Caco-2 (cell line): Measurements from ENCODE around the gene CHST7. TPM values are rescaled to one million over a fixed set of nuclear protein-coding genes. Genes with fewer than 3 reads are reported as not detected.
A peak's percentile ranks its signal among the peaks of the same experiment; 100 is the strongest.

ENCODE experiments used
- BruUV-seq: library from RNA; stranded (reverse); fragments of 400-500 nt; replicated peaks from 2 replicates; lab custom pipeline; 2021; lab: Mats Ljungman, UMichigan
- CTCF ChIA-PET: fragments of 300-600 bp; sonication (Branson Sonifier 250); formaldehyde crosslinking; loops from one replicate; lab custom pipeline; 2022; ENCODE audit warnings: antibody characterized with exemption; lab: Charles Lee
- POLR2A ChIA-PET: fragments of 300-600 bp; sonication (Branson Sonifier 250); formaldehyde crosslinking; loops from one replicate; lab custom pipeline; 2022; ENCODE audit warnings: antibody characterized with exemption; lab: Charles Lee
- DNase-seq, 2 experiments: peaks; one replicate each; pipeline versions ENCODE4 v3.0.0 to v3.0.0-alpha.2; 2020 to 2022
- H3K27me3 ChIP-seq: replicated peaks from 2 replicates; pipeline ENCODE4 v1.6.0; 2011; ENCODE audit warnings: low read length; ENCODE audit not compliant: control insufficient read depth, insufficient read depth
- H3K36me3 ChIP-seq: 2 replicates; pipeline ENCODE4 v1.5.1; 2011; ENCODE audit warnings: low read length; ENCODE audit not compliant: control insufficient read depth, insufficient read depth
- H3K4me1 ChIP-seq: fragments of 250-450 bp; sonication (Bioruptor Pico); 2 replicates; pipeline ENCODE4 v1.5.1; 2020; ENCODE audit warnings: mild to moderate bottlenecking
- H3K4me3 ChIP-seq: 2 replicates; pipeline ENCODE4 v1.5.1; 2011; ENCODE audit warnings: low read depth, mild to moderate bottlenecking, control low read depth, low read length
- H3K9me3 ChIP-seq: fragments of 250-450 bp; sonication (Bioruptor Pico); 2 replicates; pipeline ENCODE4 v1.5.1; 2020; ENCODE audit warnings: mild to moderate bottlenecking, moderate library complexity
- H3K27ac Mint-ChIP-seq: one replicate; pipeline ENCODE4 v1.8.0; 2022; ENCODE audit warnings: mixed read lengths; ENCODE audit not compliant: unreplicated experiment
- H3K27me3 Mint-ChIP-seq: one replicate; pipeline ENCODE4 v1.8.0; 2022; ENCODE audit warnings: mixed read lengths; ENCODE audit not compliant: insufficient read depth, unreplicated experiment
- H3K36me3 Mint-ChIP-seq: one replicate; pipeline ENCODE4 v1.8.0; 2022; ENCODE audit warnings: mild to moderate bottlenecking, mixed read lengths; ENCODE audit not compliant: insufficient read depth, unreplicated experiment
- H3K4me1 Mint-ChIP-seq: one replicate; pipeline ENCODE4 v1.8.0; 2022; ENCODE audit warnings: low read depth, mixed read lengths; ENCODE audit not compliant: unreplicated experiment
- H3K4me3 Mint-ChIP-seq: one replicate; pipeline ENCODE4 v1.8.0; 2022; ENCODE audit warnings: mild to moderate bottlenecking, moderate library complexity, mixed read lengths; ENCODE audit not compliant: unreplicated experiment
- H3K9me3 Mint-ChIP-seq: one replicate; pipeline ENCODE4 v1.8.0; 2022; ENCODE audit warnings: mixed read lengths; ENCODE audit not compliant: unreplicated experiment
- intact Hi-C: fragments of 100-400 bp; cut with micrococcal nuclease; formaldehyde crosslinking; loops from one replicate; pipeline ENCODE4 v1.10.0; 2022; ENCODE audit not compliant: unreplicated experiment
- total RNA-seq: library from RNA; stranded (reverse); gene quantifications from 2 replicates; pipeline ENCODE4 v1.2.3, GENCODE V29; 2022
- TF ChIP-seq, protein P1 (sequence below), 2 experiments: fragments of 200-600 bp in 1 of 2; IDR thresholded peaks; 1 replicate in 1 of 2; 2 replicates in 1 of 2; pipeline versions ENCODE4 v1.5.1 to v1.8.0; 2011 to 2022; ENCODE audit warnings: antibody characterized with exemption in 1 of 2, control low read depth in 1 of 2, inconsistent platforms in 1 of 2, low read depth in 1 of 2, low read length in 1 of 2, mild to moderate bottlenecking in 1 of 2, moderate library complexity in 1 of 2; ENCODE audit not compliant: insufficient read depth in 1 of 2, severe bottlenecking in 1 of 2, unreplicated experiment in 1 of 2

The CHST7 gene
- total RNA-seq, 1 experiment from 2014 or later, result 2.4 TPM

DNA sequence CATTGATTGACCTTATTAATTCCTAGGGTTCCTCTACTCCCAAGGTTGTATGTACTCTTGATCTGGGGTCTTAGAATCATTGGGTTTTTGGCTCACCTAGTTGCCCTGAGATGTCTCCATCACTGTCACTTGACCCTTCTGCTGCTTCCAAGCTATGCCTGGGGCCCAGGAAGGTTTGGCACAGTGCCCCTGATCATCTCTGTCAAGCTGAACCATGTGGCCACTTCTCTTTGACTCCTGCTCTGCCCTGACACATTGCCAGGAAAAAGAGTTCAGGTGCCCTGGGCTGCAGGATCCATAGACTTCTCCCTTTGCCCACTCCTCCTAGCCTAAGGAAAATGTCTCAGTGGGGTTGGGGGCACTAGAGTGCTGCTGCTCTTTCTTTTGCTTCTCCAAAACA is 3.9 kb upstream of the CHST7 start:
- Mint-ChIP-seq H3K27me3 (no peaks in the 10 kb centered on the region), H3K4me1 (peaks cover 6% of the 10 kb centered on the region), H3K36me3 (peaks cover 6% of the 10 kb centered on the region), H3K9me3 (no peaks in the 10 kb centered on the region), H3K27ac (no peak overlapping the region), H3K4me3 (no peak overlapping the region)
- POLR2A ChIA-PET, result no interaction called here
- CTCF ChIA-PET, result no interaction called here
- H3K36me3 ChIP-seq, result no peaks in the 10 kb centered on the region
- DNase-seq, result no peak
- no TSS peak for BruUV-seq
- TF ChIP-seq, protein P1, sequence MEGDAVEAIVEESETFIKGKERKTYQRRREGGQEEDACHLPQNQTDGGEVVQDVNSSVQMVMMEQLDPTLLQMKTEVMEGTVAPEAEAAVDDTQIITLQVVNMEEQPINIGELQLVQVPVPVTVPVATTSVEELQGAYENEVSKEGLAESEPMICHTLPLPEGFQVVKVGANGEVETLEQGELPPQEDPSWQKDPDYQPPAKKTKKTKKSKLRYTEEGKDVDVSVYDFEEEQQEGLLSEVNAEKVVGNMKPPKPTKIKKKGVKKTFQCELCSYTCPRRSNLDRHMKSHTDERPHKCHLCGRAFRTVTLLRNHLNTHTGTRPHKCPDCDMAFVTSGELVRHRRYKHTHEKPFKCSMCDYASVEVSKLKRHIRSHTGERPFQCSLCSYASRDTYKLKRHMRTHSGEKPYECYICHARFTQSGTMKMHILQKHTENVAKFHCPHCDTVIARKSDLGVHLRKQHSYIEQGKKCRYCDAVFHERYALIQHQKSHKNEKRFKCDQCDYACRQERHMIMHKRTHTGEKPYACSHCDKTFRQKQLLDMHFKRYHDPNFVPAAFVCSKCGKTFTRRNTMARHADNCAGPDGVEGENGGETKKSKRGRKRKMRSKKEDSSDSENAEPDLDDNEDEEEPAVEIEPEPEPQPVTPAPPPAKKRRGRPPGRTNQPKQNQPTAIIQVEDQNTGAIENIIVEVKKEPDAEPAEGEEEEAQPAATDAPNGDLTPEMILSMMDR (IDR thresholded peaks at IDR 0.05; ENCODE audit: insufficient read depth in 1 of 2, low read depth in 1 of 2, low read length in 1 of 2, severe bottlenecking in 1 of 2, unreplicated experiment in 1 of 2), result no peak
- H3K4me3 ChIP-seq, result no peak overlapping the region
- no peaks in the 10 kb centered on the region for H3K27me3 ChIP-seq
- H3K4me1 ChIP-seq, result peaks cover 4% of the 10 kb centered on the region
- intact Hi-C loops, result no loop called here
- H3K9me3 ChIP-seq, result no peaks in the 10 kb centered on the region

DNA sequence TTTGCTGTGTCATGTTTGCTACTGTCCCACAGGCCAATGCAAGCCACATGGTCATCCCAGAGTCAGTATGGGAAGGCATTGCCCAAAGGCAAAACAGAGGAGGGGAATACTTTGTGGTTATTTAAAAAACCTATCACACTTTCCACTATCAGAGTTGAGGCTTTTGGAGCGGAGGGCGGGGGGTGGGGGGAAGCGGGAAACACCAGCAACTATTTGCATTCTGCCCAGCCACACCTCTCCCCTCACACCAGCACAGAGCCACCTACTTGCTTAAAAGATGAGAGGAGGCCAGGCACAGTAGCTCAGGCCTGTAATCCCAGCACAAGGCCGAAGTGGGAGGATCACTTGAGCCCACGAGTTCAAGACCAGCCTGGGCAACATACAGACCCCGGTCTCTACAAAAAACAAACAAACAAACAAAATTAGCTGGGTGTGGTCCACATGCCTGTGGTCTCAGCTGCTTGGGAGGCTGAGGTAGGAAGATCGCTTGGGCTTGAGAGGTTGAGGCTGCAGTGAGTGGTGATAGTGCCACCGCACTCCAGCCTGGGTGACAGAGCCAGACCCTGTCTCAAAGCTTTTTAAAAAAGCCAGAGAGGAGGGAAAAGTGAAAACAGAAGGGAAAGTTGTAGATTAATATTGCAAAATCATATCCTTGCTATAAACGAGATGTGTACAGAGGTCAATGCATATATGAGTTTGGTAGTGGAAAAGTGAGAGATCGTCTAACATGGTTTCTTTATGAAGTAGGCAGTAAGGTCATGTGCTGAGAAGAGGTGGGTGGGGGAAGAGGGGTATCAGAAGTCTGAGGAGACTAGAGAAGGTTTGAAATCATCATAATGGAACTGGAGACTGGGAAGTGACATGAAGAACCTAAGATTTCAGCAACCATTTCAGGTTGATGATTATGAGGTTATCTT is 1.9 kb upstream of the CHST7 start:
- Histone ChIP-seq H3K9me3 (no peaks in the 10 kb centered on the region), H3K4me1 (peaks cover 4% of the 10 kb centered on the region), H3K27me3 (no peaks in the 10 kb centered on the region), H3K4me3 (no peak overlapping the region), H3K36me3 (no peaks in the 10 kb centered on the region)
- TF ChIP-seq, protein P1 (IDR thresholded peaks at IDR 0.05; ENCODE audit: insufficient read depth in 1 of 2, low read depth in 1 of 2, low read length in 1 of 2, severe bottlenecking in 1 of 2, unreplicated experiment in 1 of 2), result no peak
- intact Hi-C loops, result no loop called here
- CTCF ChIA-PET, result no interaction called here
- Mint-ChIP-seq H3K27ac (peak overlapping the region; percentile 33), H3K36me3 (peaks cover 12% of the 10 kb centered on the region), H3K4me1 (peaks cover 8% of the 10 kb centered on the region), H3K27me3 (no peaks in the 10 kb centered on the region), H3K9me3 (no peaks in the 10 kb centered on the region), H3K4me3 (peak overlapping the region; percentile 16)
- no peak for DNase-seq
- POLR2A ChIA-PET, result no interaction called here
- BruUV-seq, result no TSS peak

DNA sequence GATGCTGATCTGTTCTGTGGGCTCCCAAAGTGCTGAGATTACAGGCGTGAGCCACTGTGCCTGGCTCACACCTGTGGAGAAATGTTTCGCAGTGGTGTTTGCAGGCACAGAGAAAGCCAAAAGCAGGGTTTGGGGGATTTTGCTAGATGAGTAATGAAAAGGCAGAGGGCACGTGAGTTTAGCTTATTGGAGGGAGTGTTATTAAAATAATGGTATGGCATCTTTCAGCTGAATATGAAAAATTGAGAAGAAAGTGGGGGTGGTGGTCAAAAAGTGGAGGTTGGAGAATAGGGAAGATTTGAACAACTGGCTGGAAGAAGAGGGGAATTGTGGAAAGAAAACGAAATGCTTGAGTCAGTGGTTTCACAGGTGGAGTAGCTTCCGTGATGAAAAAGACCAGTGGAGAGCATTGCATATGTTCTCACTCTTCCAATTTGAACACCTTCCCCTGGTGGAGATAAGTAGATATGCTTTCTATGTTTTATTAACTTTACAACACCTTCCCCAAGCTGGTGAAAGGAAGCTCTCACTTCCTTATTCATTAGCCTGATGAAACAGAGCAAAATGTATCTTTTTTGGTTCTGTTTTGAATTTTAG is 1.1 kb upstream of the CHST7 start:
- Histone ChIP-seq H3K4me3 (no peak overlapping the region), H3K27me3 (no peaks in the 10 kb centered on the region), H3K9me3 (no peaks in the 10 kb centered on the region), H3K4me1 (peaks cover 2% of the 10 kb centered on the region), H3K36me3 (no peaks in the 10 kb centered on the region)
- TF ChIP-seq, protein P1 (IDR thresholded peaks at IDR 0.05; ENCODE audit: insufficient read depth in 1 of 2, low read depth in 1 of 2, low read length in 1 of 2, severe bottlenecking in 1 of 2, unreplicated experiment in 1 of 2), result no peak
- no peak for DNase-seq
- BruUV-seq, result no TSS peak
- H3K27me3 Mint-ChIP-seq, result no peaks in the 10 kb centered on the region
- peak overlapping the region; percentile 33 for H3K27ac Mint-ChIP-seq
- peaks cover 12% of the 10 kb centered on the region for H3K36me3 Mint-ChIP-seq
- H3K9me3 Mint-ChIP-seq, result no peaks in the 10 kb centered on the region
- intact Hi-C loops, result no loop called here
- peaks cover 7% of the 10 kb centered on the region for H3K4me1 Mint-ChIP-seq
- peak overlapping the region; percentile 16 for H3K4me3 Mint-ChIP-seq
- POLR2A ChIA-PET, result no interaction called here
- CTCF ChIA-PET, result no interaction called here
